HG03025 (cell line): ENCODE data around the gene TBX2.

Experiments
- ATAC-seq: cut with Tn5 transposase; IDR thresholded peaks from one replicate; pipeline ENCODE4 v1.9.1; 2021; ENCODE audit warnings: mild to moderate bottlenecking, moderate library complexity; ENCODE audit not compliant: unreplicated experiment, low FRiP score

The TBX2 gene

DNA sequence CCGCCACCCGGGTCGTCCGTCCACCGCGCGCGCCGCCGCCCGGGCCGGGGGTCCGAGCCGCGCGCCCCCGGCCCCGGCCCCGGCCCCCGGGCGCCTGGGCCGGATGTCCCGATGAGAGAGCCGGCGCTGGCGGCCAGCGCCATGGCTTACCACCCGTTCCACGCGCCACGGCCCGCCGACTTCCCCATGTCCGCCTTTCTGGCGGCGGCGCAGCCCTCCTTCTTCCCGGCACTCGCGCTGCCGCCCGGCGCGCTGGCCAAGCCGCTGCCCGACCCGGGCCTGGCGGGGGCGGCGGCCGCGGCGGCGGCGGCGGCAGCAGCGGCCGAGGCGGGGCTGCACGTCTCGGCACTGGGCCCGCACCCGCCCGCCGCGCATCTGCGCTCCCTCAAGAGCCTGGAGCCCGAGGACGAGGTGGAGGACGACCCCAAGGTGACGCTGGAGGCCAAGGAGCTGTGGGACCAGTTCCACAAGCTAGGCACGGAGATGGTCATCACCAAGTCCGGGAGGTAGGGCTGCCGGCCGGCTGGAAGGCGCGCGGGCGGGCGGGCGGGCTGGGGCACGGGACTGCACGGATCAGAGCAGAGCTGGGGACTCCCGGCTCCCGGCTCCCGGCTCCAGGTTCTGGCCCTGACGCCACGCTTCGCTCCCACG, 548 bp downstream of the TBX2 start:
- ATAC-seq = no peak

GRCh38 chr17:61400717-61401388, 1.2 kb downstream of the TBX2 start:
- no peak for ATAC-seq

- ATAC-seq = no peak
These were observed 1.9 kb downstream of the TBX2 start for GRCh38 chr17:61401389-61402072.

- ATAC-seq = no peak
These were observed 2.5 kb downstream of the TBX2 start for GRCh38 chr17:61402073-61402541.

DNA sequence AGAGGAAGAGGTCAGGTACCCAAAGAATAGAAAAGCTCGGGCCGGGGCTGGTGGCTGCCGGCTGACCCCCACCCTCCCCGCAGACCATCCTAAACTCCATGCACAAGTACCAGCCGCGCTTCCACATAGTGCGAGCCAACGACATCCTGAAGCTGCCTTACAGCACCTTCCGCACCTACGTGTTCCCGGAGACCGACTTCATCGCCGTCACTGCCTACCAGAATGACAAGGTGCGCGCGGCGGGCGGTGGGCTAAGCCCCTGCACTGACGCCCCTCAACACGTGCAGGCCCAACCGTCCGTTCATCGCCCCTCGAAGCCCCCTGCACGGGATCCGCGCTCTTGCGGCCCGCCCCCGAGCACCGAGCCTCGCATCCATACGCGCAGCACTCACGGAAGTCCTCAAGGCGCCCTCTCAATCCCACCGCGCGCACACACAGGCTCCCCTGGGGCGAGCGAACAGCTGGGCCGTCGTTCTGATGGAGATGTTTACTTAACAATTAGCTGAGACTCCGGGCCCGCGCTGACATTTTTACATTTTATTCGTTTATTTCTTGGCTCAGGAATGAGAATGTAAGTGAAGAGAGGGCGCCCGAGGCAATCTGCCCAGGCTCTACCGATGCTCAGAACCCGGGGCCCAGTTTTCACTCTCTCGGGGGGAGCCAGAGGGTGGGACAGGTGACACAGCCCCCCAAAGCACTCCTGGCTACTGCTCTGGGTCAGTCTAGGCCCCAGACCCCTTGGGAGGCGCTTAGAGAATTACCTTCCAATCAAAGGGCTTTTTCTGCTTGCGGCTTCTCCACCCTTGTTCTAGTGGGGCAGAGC, 3.5 kb downstream of the TBX2 start:
- no peak for ATAC-seq

DNA sequence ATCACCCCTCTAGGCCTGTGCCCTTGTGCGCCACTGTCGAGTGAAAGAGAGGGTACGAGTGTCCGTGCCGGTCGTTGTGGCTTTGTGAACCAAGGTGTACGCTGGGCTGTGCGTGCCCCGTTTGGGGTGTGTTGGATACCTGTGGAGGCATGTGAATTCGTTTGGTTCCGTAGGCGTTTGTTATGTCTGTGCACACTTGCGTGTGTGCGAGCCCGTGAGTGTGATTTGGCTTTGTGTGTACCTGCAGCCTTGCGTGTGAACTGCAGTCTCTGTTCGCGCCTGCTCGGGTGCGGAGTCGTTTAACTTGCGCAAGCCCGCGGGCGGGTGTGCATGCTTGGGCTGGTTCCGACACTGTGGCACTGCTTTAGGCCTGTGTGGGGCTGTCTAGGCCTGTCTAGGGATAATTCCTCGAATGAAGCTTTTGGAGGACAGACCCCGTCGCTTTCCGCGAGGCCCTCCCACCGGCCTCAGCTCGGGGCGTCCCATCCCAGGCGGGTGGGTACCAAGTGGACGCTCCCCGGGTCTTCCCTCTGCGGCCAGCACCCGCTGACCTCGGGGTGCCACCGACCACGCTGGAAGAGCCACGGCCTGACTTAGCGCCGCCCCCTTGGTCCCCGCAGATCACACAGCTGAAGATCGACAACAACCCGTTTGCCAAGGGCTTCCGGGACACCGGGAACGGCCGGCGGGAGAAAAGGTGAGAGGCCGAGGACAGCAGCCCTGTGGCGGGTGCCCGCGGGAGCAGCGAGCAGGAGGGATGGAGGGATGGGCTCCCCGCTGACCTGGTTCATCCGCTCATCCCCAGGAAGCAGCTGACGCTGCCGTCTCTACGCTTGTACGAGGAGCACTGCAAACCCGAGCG, 4.4 kb downstream of the TBX2 start:
- no peak for ATAC-seq

DNA sequence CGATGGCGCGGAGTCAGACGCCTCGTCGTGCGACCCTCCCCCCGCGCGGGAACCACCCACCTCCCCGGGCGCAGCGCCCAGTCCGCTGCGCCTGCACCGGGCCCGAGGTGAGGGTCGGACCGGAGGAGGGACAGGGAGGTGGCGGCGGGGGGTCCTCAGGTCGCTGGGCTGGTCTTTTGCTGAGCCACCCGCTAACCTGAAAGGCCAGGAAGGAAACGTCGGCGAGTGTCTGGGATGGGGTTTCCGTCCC, 4.9 kb downstream of the TBX2 start:
- ATAC-seq = no peak

GRCh38 chr17:61404913-61405685, 5.5 kb downstream of the TBX2 start:
- no peak for ATAC-seq

DNA sequence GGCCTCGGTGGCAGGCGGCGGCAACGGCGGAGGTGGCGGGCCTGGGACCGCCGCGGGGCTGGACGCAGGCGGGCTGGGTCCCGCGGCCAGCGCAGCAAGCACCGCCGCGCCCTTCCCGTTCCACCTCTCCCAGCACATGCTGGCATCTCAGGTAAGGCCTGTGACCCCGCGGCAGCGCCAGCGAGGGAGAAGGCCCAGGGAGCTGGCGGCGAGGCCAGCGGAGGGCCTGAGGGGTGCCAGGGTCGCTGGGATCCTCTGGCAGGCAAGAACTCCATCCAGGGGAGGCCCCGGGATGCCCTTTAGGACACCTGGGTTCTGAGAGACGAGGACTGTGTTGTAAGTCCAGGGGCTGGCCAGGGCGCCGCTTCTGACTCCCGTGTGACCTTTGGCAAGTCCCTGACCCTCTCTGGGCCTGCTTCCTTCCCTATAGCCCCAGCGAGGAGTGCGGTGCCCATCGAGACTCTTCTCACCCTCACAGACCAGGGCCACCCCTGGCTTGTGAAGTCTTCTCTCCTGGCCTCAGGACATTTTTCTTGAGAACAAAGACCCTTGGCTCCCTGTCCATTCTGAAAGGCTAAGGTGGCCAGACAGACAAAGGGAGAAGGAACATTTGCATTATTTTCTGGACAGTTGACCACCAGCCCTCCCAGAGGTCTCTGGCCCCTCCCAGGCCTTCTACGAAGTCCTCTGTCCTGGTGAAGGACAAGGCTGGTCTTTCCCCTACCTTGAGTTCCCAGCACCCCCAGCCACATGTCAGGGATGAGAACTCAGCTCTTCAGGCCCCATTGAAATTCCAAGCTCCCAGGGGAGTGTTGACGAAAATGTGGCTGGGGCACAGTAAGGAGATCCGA, 6.3 kb downstream of the TBX2 start:
- no peak for ATAC-seq

- no peak for ATAC-seq
These were observed 6.8 kb downstream of the TBX2 start for GRCh38 chr17:61406537-61406845.

DNA sequence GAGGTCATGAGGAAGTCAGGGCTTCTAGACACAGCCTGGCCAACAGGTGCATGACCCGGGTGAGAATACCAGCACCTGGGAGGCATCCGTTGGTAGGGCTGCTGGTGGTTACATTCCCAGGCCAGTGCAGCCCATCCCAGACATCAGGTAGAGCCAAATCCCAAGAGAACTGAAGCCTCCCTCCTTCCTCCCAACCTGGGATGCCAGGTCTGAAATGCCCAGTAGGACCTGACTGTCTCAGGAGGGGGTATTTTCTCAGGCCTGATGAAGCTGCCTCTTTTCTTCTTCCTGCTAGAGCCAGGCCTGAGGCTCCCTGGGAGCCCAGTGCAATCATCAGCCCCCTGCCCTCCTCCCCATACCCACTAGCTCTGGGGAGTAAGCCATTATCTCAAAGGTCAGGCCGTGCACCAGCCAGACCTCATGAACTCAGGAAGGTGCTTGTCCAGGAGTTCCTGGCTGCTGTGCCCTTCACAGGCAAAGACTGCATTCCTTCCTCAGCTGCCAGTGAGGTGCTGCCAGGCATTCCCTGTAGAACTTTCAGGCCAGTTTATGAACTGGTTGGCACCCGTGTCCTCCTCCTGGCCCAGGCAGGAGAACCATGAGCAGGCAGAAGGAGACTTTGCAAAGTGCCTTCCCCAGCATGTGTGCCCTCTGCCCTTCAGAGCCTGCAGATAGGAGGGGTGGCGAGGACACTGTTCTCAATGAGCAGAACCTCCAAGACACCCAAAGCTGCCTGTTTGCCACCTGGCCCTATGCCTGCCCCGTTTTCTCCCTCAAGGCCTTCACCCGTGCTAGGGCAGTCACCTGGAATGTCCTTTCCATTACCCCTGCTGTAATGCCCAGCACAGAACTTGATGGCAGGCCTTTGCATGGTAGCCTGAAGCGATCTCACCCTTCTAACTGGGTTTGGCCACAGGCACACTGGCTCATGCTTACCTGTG, 7.6 kb downstream of the TBX2 start:
- no peak for ATAC-seq

DNA sequence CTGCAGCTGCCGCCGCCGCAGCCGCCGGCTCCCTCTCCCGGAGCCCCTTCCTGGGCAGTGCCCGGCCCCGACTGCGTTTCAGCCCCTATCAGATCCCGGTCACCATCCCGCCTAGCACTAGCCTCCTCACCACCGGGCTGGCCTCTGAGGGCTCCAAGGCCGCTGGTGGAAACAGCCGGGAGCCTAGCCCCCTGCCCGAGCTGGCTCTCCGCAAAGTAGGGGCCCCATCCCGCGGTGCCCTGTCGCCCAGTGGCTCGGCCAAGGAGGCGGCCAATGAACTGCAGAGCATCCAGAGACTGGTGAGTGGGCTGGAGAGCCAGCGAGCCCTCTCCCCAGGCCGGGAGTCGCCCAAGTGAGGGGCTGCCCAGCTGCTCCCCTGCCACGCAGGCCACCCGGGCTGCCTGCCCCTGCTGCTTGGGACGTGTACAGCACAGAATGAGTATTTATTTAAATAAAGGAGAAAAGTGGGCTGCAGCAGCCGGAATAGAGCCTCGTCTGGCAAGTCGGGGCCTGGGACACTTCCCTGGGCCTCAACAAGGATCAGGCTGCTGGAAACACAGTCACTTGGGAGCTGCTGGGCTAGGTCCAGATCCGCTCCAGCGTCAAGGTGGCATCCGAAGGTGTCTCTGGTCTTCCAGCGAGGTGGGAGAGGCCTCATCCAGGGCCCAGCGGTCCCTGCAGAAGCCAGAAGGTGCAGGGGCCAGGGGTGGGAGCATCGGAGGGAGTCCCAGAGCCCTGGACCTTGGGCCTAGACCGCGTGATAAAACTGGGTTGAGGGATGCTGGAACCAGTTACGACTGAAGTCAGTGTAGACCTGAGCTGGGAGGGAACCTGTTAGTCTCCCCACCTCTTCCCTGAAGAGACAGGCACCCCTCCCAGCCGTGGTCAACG, 8.8 kb downstream of the TBX2 start:
- no peak for ATAC-seq

DNA sequence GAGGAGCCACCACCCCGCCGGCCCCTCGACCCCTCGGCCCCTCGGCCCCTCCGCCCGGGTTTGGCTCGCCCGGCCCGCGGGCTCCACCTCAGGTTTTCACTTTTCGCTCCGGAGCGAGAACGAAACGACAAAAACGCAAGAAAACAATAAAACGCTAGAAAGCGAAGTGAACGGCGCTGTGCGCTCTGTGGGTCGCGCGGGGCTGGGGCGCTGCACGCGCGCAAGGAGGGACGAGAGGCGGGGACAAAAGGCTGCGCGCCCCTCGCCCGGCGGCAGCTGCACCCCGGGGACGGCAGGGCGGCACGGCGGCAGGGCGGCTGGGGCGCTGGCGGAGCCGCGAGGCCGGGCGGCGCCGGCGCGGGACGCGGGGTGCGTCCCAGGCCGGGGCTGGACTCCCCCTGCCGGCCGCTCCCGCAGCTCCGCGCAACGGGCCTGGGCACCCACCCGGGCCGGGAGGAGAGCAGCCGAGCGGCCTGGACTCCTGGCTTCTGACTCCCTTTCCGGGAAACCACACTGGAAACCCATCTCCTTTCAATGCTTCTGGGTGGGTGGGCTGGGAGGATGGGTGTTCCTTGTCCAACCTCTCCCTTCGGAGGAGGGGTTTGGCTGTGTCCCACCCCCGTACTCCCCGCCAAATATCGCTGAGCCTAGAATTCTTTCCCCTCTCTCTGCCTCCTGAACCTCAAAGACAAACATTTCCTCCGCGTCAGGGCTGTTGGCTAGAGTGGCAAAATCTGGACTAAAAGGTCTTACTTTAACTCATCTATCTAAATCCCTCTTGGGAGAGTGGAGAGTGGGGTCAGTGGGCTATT, 9.9 kb downstream of the TBX2 start:
- no peak for ATAC-seq

GRCh38 chr17:61410141-61411010, 10.7 kb downstream of the TBX2 start:
- ATAC-seq = no peak

DNA sequence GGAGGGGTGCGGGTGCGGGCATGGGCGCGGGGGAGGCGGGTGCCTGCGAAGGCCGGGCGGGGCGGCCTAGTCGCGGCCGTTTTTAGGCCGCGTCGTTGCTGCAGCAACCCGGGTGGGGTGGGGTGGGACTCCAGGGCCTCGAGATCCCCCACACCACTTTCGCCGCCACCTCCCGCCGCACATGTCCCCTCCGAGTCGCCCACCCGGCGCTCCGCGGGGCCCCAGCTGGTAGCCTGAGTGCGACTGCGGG, 11.3 kb downstream of the TBX2 start:
- no peak for ATAC-seq
